Neural cell (in vitro differentiated cells): ENCODE measurements around the gene UTS2. TPM values are rescaled to one million over a fixed set of nuclear protein-coding genes. Genes with fewer than 3 reads are reported as not detected.

Source experiments
- H2AFZ ChIP-seq: fragments of 200-600, 300-800 bp; sonication (generic), shearing (Covaris generic); 2 replicates; pipeline ENCODE4 v1.6.0; 2014; ENCODE audit warnings: low read depth, mild to moderate bottlenecking, antibody characterized with exemption, low read length, moderate library complexity
- H3F3A ChIP-seq: fragments of 200-600 bp; shearing (Covaris generic); 2 replicates; pipeline ENCODE4 v1.6.1; 2016; ENCODE audit warnings: mild to moderate bottlenecking, moderate library complexity, mixed read lengths, antibody characterized with exemption, low read length; ENCODE audit not compliant: insufficient read depth, poor library complexity, severe bottlenecking
- H3K27ac ChIP-seq: fragments of 200-600, 300-800 bp; sonication (generic), shearing (Covaris generic); 2 replicates; pipeline ENCODE4 v1.5.1; 2014; ENCODE audit warnings: mild to moderate bottlenecking, low read length, moderate library complexity
- H3K27me3 ChIP-seq: fragments of 300-800, 200-600 bp; sonication (generic), shearing (Covaris generic); 2 replicates; pipeline ENCODE4 v1.6.0; 2014; ENCODE audit warnings: mild to moderate bottlenecking, low read depth, low read length, moderate library complexity; ENCODE audit not compliant: insufficient read depth
- H3K36me3 ChIP-seq: fragments of 300-800, 200-600 bp; sonication (generic), shearing (Covaris generic); 2 replicates; pipeline ENCODE4 v1.5.1; 2014; ENCODE audit warnings: mild to moderate bottlenecking, antibody characterized with exemption, low read length, moderate library complexity; ENCODE audit not compliant: insufficient read depth
- H3K4me2 ChIP-seq: fragments of 300-800, 200-600 bp; sonication (generic), shearing (Covaris generic); 2 replicates; pipeline ENCODE4 v1.6.0; 2014; ENCODE audit warnings: mild to moderate bottlenecking, low read length
- H3K4me3 ChIP-seq: fragments of 300-800, 200-600 bp; sonication (generic), shearing (Covaris generic); 2 replicates; pipeline ENCODE4 v1.5.1; 2014; ENCODE audit warnings: mild to moderate bottlenecking, low read length, moderate library complexity
- H3K79me2 ChIP-seq: fragments of 200-600 bp; shearing (Covaris generic); replicated peaks from 2 replicates; pipeline ENCODE4 v1.6.0; 2014; ENCODE audit warnings: mild to moderate bottlenecking, low read length, moderate library complexity; ENCODE audit not compliant: insufficient read depth
- H3K9ac ChIP-seq: fragments of 300-800, 200-600 bp; sonication (generic), shearing (Covaris generic); 2 replicates; pipeline ENCODE4 v1.6.1; 2016; ENCODE audit warnings: mild to moderate bottlenecking, low read length, mixed read lengths
- H3K9me2 ChIP-seq: fragments of 200-600 bp; shearing (Covaris generic); 2 replicates; pipeline ENCODE4 v1.6.1; 2016; ENCODE audit warnings: mild to moderate bottlenecking, low read length, mixed read lengths; ENCODE audit not compliant: insufficient read depth
- H3K9me3 ChIP-seq: fragments of 200-600, 300-800 bp; sonication (generic), shearing (Covaris generic); 2 replicates; pipeline ENCODE4 v1.6.1; 2016; ENCODE audit warnings: mild to moderate bottlenecking, mixed run types, low read length, moderate library complexity, mixed read lengths
- H4K20me1 ChIP-seq: fragments of 200-600 bp; shearing (Covaris generic); 2 replicates; pipeline ENCODE4 v1.6.1; 2016; ENCODE audit warnings: mild to moderate bottlenecking, mixed run types; ENCODE audit not compliant: insufficient read depth
- EP300 ChIP-seq: fragments of 450-650 bp; conservative IDR thresholded peaks from 2 replicates; pipeline ENCODE4 v1.6.1; 2014; ENCODE audit warnings: antibody characterized with exemption, mild to moderate bottlenecking, moderate library complexity; ENCODE audit not compliant: poor library complexity, severe bottlenecking
- EZH2 ChIP-seq: fragments of 200-600, 300-800 bp; shearing (Covaris generic), sonication (generic); IDR thresholded peaks from 2 replicates; pipeline ENCODE4 v1.6.1; 2014; ENCODE audit warnings: antibody characterized with exemption, low read length, borderline replicate concordance, mild to moderate bottlenecking; ENCODE audit not compliant: insufficient read depth, poor library complexity, severe bottlenecking
- MXI1 ChIP-seq: fragments of 450-650 bp; conservative IDR thresholded peaks from 2 replicates; pipeline ENCODE4 v1.6.1; 2014; ENCODE audit warnings: antibody characterized with exemption, mild to moderate bottlenecking; ENCODE audit not compliant: poor library complexity, severe bottlenecking
- POLR2AphosphoS5 ChIP-seq: IDR thresholded peaks from 2 replicates; pipeline ENCODE4 v1.6.1; 2012
- RAD21 ChIP-seq: fragments of 450-650 bp; conservative IDR thresholded peaks from 2 replicates; pipeline ENCODE4 v1.6.1; 2014; ENCODE audit warnings: antibody characterized with exemption, mild to moderate bottlenecking, moderate library complexity
- SMC3 ChIP-seq: fragments of 450-650 bp; conservative IDR thresholded peaks from 2 replicates; pipeline ENCODE4 v1.6.1; 2014; ENCODE audit warnings: antibody characterized with exemption, mild to moderate bottlenecking, moderate library complexity; ENCODE audit not compliant: poor library complexity
- TAF1 ChIP-seq: IDR thresholded peaks from 2 replicates; pipeline ENCODE4 v1.6.1; 2012; ENCODE audit warnings: low read depth
- polyA plus RNA-seq: library from polyadenylated mRNA; depleted of rRNA; stranded (reverse); fragments of >200 nt; gene quantifications from 2 replicates; pipeline ENCODE4 v1.2.3, GENCODE V29; 2014
- TF ChIP-seq, protein P1 (sequence below): IDR thresholded peaks from 2 replicates; pipeline ENCODE4 v1.6.1; 2012; ENCODE audit warnings: borderline replicate concordance
- TF ChIP-seq, protein P2 (sequence below): fragments of 450-650 bp; IDR thresholded peaks from 2 replicates; pipeline ENCODE4 v1.5.1; 2014; ENCODE audit warnings: antibody characterized with exemption, mild to moderate bottlenecking, moderate library complexity; ENCODE audit not compliant: poor library complexity, severe bottlenecking

The UTS2 gene
- polyA plus RNA-seq, 1 donor from 2014 or later = 2.4 TPM

GRCh38 chr1:7811476-7811875 lies 41.4 kb downstream of the UTS2 start:
- H3K27me3 ChIP-seq = no peaks in the 10 kb centered on the region
- no peak overlapping the region for H3K4me2 ChIP-seq
- H3K79me2 ChIP-seq = no peaks in the 10 kb centered on the region
- H3F3A ChIP-seq = no peaks in the 10 kb centered on the region
- no peak overlapping the region for H2AFZ ChIP-seq
- no peaks in the 10 kb centered on the region for H3K36me3 ChIP-seq
- no peaks in the 10 kb centered on the region for H4K20me1 ChIP-seq
- TF ChIP-seq MXI1 (no peak), EZH2 (no peak), POLR2AphosphoS5 (no peak), RAD21 (no peak), TAF1 (no peak), EP300 (no peak), SMC3 (no peak)
- TF ChIP-seq, protein P1, sequence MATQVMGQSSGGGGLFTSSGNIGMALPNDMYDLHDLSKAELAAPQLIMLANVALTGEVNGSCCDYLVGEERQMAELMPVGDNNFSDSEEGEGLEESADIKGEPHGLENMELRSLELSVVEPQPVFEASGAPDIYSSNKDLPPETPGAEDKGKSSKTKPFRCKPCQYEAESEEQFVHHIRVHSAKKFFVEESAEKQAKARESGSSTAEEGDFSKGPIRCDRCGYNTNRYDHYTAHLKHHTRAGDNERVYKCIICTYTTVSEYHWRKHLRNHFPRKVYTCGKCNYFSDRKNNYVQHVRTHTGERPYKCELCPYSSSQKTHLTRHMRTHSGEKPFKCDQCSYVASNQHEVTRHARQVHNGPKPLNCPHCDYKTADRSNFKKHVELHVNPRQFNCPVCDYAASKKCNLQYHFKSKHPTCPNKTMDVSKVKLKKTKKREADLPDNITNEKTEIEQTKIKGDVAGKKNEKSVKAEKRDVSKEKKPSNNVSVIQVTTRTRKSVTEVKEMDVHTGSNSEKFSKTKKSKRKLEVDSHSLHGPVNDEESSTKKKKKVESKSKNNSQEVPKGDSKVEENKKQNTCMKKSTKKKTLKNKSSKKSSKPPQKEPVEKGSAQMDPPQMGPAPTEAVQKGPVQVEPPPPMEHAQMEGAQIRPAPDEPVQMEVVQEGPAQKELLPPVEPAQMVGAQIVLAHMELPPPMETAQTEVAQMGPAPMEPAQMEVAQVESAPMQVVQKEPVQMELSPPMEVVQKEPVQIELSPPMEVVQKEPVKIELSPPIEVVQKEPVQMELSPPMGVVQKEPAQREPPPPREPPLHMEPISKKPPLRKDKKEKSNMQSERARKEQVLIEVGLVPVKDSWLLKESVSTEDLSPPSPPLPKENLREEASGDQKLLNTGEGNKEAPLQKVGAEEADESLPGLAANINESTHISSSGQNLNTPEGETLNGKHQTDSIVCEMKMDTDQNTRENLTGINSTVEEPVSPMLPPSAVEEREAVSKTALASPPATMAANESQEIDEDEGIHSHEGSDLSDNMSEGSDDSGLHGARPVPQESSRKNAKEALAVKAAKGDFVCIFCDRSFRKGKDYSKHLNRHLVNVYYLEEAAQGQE = no peak
- TF ChIP-seq, protein P2, sequence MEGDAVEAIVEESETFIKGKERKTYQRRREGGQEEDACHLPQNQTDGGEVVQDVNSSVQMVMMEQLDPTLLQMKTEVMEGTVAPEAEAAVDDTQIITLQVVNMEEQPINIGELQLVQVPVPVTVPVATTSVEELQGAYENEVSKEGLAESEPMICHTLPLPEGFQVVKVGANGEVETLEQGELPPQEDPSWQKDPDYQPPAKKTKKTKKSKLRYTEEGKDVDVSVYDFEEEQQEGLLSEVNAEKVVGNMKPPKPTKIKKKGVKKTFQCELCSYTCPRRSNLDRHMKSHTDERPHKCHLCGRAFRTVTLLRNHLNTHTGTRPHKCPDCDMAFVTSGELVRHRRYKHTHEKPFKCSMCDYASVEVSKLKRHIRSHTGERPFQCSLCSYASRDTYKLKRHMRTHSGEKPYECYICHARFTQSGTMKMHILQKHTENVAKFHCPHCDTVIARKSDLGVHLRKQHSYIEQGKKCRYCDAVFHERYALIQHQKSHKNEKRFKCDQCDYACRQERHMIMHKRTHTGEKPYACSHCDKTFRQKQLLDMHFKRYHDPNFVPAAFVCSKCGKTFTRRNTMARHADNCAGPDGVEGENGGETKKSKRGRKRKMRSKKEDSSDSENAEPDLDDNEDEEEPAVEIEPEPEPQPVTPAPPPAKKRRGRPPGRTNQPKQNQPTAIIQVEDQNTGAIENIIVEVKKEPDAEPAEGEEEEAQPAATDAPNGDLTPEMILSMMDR = no peak
- no peak overlapping the region for H3K9ac ChIP-seq
- H3K4me3 ChIP-seq = no peak overlapping the region
- no peaks in the 10 kb centered on the region for H3K9me2 ChIP-seq
- peaks cover 4% of the 10 kb centered on the region for H3K9me3 ChIP-seq
- no peak overlapping the region for H3K27ac ChIP-seq

- Histone ChIP-seq H2AFZ (no peak overlapping the region), H3F3A (no peaks in the 10 kb centered on the region), H3K9me3 (peaks cover 4% of the 10 kb centered on the region), H4K20me1 (no peaks in the 10 kb centered on the region), H3K27me3 (no peaks in the 10 kb centered on the region), H3K36me3 (no peaks in the 10 kb centered on the region), H3K9me2 (no peaks in the 10 kb centered on the region), H3K4me2 (no peak overlapping the region), H3K79me2 (no peaks in the 10 kb centered on the region), H3K9ac (no peak overlapping the region), H3K27ac (no peak overlapping the region), H3K4me3 (no peak overlapping the region)
- no peak for TF ChIP-seq EP300
- no peak for TF ChIP-seq TAF1
- TF ChIP-seq, protein P1 = no peak
- TF ChIP-seq RAD21 = no peak
- TF ChIP-seq, protein P2 = no peak
These were observed 42.5 kb downstream of the UTS2 start for GRCh38 chr1:7810395-7810794.
